Stimulated activated CD8-positive, alpha-beta memory T cell treated with anti-CD3 and anti-CD28 coated beads, Interleukin-12 subunit alpha, Interleukin-12 subunit beta, amount 100 ng/mL, for 4 hours (primary cell): Measurements from ENCODE around the gene SMAD6.

ENCODE experiments used
- DNase-seq: peaks from one replicate; pipeline ENCODE4 v3.0.0-alpha.2; 2020; ENCODE audit warnings: low read depth

The SMAD6 gene

GRCh38 chr15:66721501-66721937, 19.5 kb downstream of the SMAD6 start:
- no peak for DNase-seq

GRCh38 chr15:66721954-66722353, 19.9 kb downstream of the SMAD6 start:
- no peak for DNase-seq

- no peak for DNase-seq
Measured at GRCh38 chr15:66722757-66723540, 20.9 kb downstream of the SMAD6 start.

- DNase-seq = no peak
Measured at GRCh38 chr15:66723826-66724731, 22.0 kb downstream of the SMAD6 start.

- DNase-seq = no peak
Measured at GRCh38 chr15:66724732-66725463, 22.9 kb downstream of the SMAD6 start.

GRCh38 chr15:66725464-66725785, 23.4 kb downstream of the SMAD6 start:
- no peak for DNase-seq

- no peak for DNase-seq
Measured at GRCh38 chr15:66726386-66726785, 24.4 kb downstream of the SMAD6 start.

GRCh38 chr15:66729331-66729951, 27.4 kb downstream of the SMAD6 start:
- no peak for DNase-seq

- no peak for DNase-seq
Measured at GRCh38 chr15:66730168-66731021, 28.4 kb downstream of the SMAD6 start.

GRCh38 chr15:66733976-66734375, 31.9 kb downstream of the SMAD6 start:
- no peak for DNase-seq

GRCh38 chr15:66734961-66735908, 33.2 kb downstream of the SMAD6 start:
- DNase-seq = no peak

GRCh38 chr15:66735909-66736305, 33.9 kb downstream of the SMAD6 start:
- no peak for DNase-seq

- DNase-seq = no peak
Measured at GRCh38 chr15:66737243-66738010, 35.4 kb downstream of the SMAD6 start.

- no peak for DNase-seq
Measured at GRCh38 chr15:66738116-66738515, 36.1 kb downstream of the SMAD6 start.

GRCh38 chr15:66738595-66738994, 36.6 kb downstream of the SMAD6 start:
- DNase-seq = no peak

GRCh38 chr15:66739287-66739686, 37.3 kb downstream of the SMAD6 start:
- DNase-seq = no peak

GRCh38 chr15:66740802-66741201, 38.8 kb downstream of the SMAD6 start:
- no peak for DNase-seq

GRCh38 chr15:66741646-66742045, 39.6 kb downstream of the SMAD6 start:
- no peak for DNase-seq

GRCh38 chr15:66742286-66742685, 40.2 kb downstream of the SMAD6 start:
- no peak for DNase-seq
